B cell (primary cell): ENCODE results near the gene KIF16B. TPM values are rescaled to one million over a fixed set of nuclear protein-coding genes. Genes with fewer than 3 reads are reported as not detected.

Experiments
- ATAC-seq: fragments of 200-7000 bp; cut with Tn5 transposase; one replicate; pipeline ENCODE4 v1.10.0; 2021; ENCODE audit warnings: low read depth, mild to moderate bottlenecking, moderate number of reproducible peaks, moderate library complexity
- CTCF ChIA-PET: fragments of 350-600 bp; sonication (Branson Sonifier 250); formaldehyde crosslinking; loops from one replicate; lab custom pipeline; 2021; ENCODE audit warnings: antibody characterized with exemption, inconsistent platforms; lab: Charles Lee
- POLR2A ChIA-PET: fragments of 350-600 bp; sonication (Branson Sonifier 250); formaldehyde crosslinking; loops from one replicate; lab custom pipeline; 2021; ENCODE audit warnings: antibody characterized with exemption; lab: Charles Lee
- DNase-seq: peaks from one replicate; pipeline ENCODE4 v3.0.0; 2013
- H2AFZ ChIP-seq: 2 replicates; pipeline ENCODE4 v1.6.1; 2012; ENCODE audit warnings: mild to moderate bottlenecking, low read depth, low read length; ENCODE audit not compliant: insufficient read depth, poor library complexity, severe bottlenecking
- H3K27ac ChIP-seq, 2 donors: 1 replicate in 1 of 2; 2 replicates in 1 of 2; pipeline ENCODE4 v1.5.1; 2012 to 2013; ENCODE audit warnings: low read length in 2 of 2, mild to moderate bottlenecking in 2 of 2, moderate library complexity in 1 of 2
- H3K27me3 ChIP-seq, 4 experiments: fragments of 200-600 bp in 1 of 4; sonication (generic) in 1 of 4; replicated peaks in 1 of 4; 1 replicate in 2 of 4; 2 replicates in 2 of 4; pipeline versions ENCODE4 v1.6.1 to v1.7.0; 2013 to 2016; ENCODE audit warnings: low read length in 3 of 4, mild to moderate bottlenecking in 2 of 4, mixed read lengths in 1 of 4, moderate library complexity in 1 of 4; ENCODE audit not compliant: insufficient read depth in 4 of 4, control insufficient read depth in 3 of 4; ENCODE audit errors: control extremely low read depth in 1 of 4
- H3K36me3 ChIP-seq, 2 experiments: replicated peaks in 1 of 2; 1 replicate in 1 of 2; 2 replicates in 1 of 2; pipeline versions ENCODE4 v1.6.1 to v1.7.1; 2013; ENCODE audit warnings: low read length in 1 of 2; ENCODE audit not compliant: insufficient read depth in 2 of 2, control insufficient read depth in 1 of 2; ENCODE audit errors: control extremely low read depth in 1 of 2, extremely low read depth in 1 of 2
- H3K4me1 ChIP-seq, 2 donors: fragments of 200-600 bp in 1 of 2; sonication (generic) in 1 of 2; 1 replicate in 1 of 2; 2 replicates in 1 of 2; pipeline versions ENCODE4 v1.5.1 to v1.6.1; 2013 to 2017; ENCODE audit warnings: low read length in 2 of 2; ENCODE audit not compliant: control insufficient read depth in 2 of 2, insufficient read depth in 2 of 2
- H3K4me2 ChIP-seq: replicated peaks from 2 replicates; pipeline ENCODE3; 2012; ENCODE audit warnings: mild to moderate bottlenecking, low read depth, low read length; ENCODE audit not compliant: poor library complexity, severe bottlenecking
- H3K4me3 ChIP-seq, 5 experiments: fragments of 200-600 bp in 1 of 5; sonication (generic) in 1 of 5; 1 replicate in 3 of 5; 2 replicates in 2 of 5; pipeline versions ENCODE4 v1.5.1 to v1.7.0; 2011 to 2016; ENCODE audit warnings: low read length in 4 of 5, mild to moderate bottlenecking in 4 of 5, low read depth in 2 of 5, control low read depth in 1 of 5, moderate library complexity in 1 of 5; ENCODE audit not compliant: insufficient read depth in 1 of 5; ENCODE audit errors: control extremely low read depth in 1 of 5, extremely low read depth in 1 of 5
- H3K79me2 ChIP-seq: fragments of 200-600 bp; sonication (generic); one replicate; pipeline ENCODE4 v1.6.0; 2016; ENCODE audit warnings: low read length; ENCODE audit not compliant: control insufficient read depth, insufficient read depth
- H3K9ac ChIP-seq: fragments of 200-600 bp; sonication (generic); 2 replicates; pipeline ENCODE4 v1.6.1; 2017; ENCODE audit warnings: mild to moderate bottlenecking, low read length, moderate library complexity
- H3K9me3 ChIP-seq, 3 donors: one replicate each; pipeline versions ENCODE4 v1.6.1 to v1.7.1; 2013; ENCODE audit warnings: low read length in 2 of 3; ENCODE audit not compliant: control insufficient read depth in 2 of 3, insufficient read depth in 1 of 3; ENCODE audit errors: control extremely low read depth in 1 of 3
- H4K20me1 ChIP-seq: 2 replicates; pipeline ENCODE4 v1.6.0; 2012; ENCODE audit warnings: mild to moderate bottlenecking, low read length; ENCODE audit not compliant: insufficient read depth, control insufficient read depth, poor library complexity, severe bottlenecking
- H3K27ac Mint-ChIP-seq: one replicate; pipeline ENCODE4 v1.8.0; 2021; ENCODE audit warnings: mixed read lengths
- H3K27me3 Mint-ChIP-seq: one replicate; pipeline ENCODE4 v1.8.0; 2021; ENCODE audit warnings: mixed read lengths
- H3K4me1 Mint-ChIP-seq: one replicate; pipeline ENCODE4 v1.8.0; 2021; ENCODE audit warnings: mixed read lengths
- H3K4me3 Mint-ChIP-seq: one replicate; pipeline ENCODE4 v1.8.0; 2021; ENCODE audit warnings: mixed read lengths
- H3K9me3 Mint-ChIP-seq: one replicate; pipeline ENCODE4 v1.8.0; 2022; ENCODE audit warnings: mixed read lengths; ENCODE audit not compliant: insufficient read depth
- CTCF ChIP-seq: fragments of 200-600 bp; IDR thresholded peaks from one replicate; pipeline ENCODE4 v1.8.0; 2022; ENCODE audit warnings: antibody characterized with exemption, mild to moderate bottlenecking
- EZH2 ChIP-seq: IDR thresholded peaks from 2 replicates; pipeline ENCODE4 v1.6.1; 2012; ENCODE audit warnings: borderline replicate concordance, low read depth, mild to moderate bottlenecking, moderate library complexity, low read length; ENCODE audit not compliant: insufficient read depth, poor library complexity, severe bottlenecking
- WGBS: methylation state at CpG from one replicate; pipeline ENCODE4 v1.1.5; 2013; ENCODE audit warnings: missing lambda C conversion rate; ENCODE audit not compliant: insufficient coverage; 5-methylcytosine and 5-hydroxymethylcytosine counted together
- intact Hi-C: fragments of 100-400 bp; cut with micrococcal nuclease; formaldehyde crosslinking; loops from one replicate; pipeline ENCODE4 v1.10.0; 2022
- polyA plus RNA-seq: library from polyadenylated mRNA; depleted of rRNA; stranded (reverse); fragments of >200 nt; gene quantifications from 2 replicates; pipeline ENCODE4 v1.2.3, GENCODE V29; 2012
- total RNA-seq, 2 donors: library from RNA; stranded (reverse); fragments of 120-200 nt in 1 of 2; gene quantifications; 1 replicate in 1 of 2; 2 replicates in 1 of 2; pipeline versions ENCODE4 v1.2.3 to v1.2.4, GENCODE V29; 2013 to 2022

The KIF16B gene
- total and polyA plus RNA-seq, 2 donors (not counting 1 experiment from before 2014, with no cell fraction given) = 4.5 to 13.0 TPM

GRCh38 chr20:16608277-16608650 lies 35.0 kb upstream of the KIF16B start:
- H3K9me3 Mint-ChIP-seq = no peaks in the 10 kb centered on the region
- no peak overlapping the region for H3K4me3 Mint-ChIP-seq
- DNase-seq (no peak), ATAC-seq (no peak)
- Histone ChIP-seq H3K4me2 (no peak overlapping the region), H3K9me3 (no peaks in the 10 kb centered on the region), H3K79me2 (no peaks in the 10 kb centered on the region), H3K9ac (no peak overlapping the region), H3K4me3 (no peak overlapping the region), H4K20me1 (no peaks in the 10 kb centered on the region), H3K4me1 (no peaks in the 10 kb centered on the region), H3K27me3 (peaks cover 0 to 7% (median 1%) of the 10 kb centered on the region in 4 experiments), H2AFZ (no peak overlapping the region), H3K36me3 (no peaks in the 10 kb centered on the region), H3K27ac (no peak overlapping the region)
- no peaks in the 10 kb centered on the region for H3K4me1 Mint-ChIP-seq
- H3K27ac Mint-ChIP-seq = no peak overlapping the region
- TF ChIP-seq EZH2 (no peak), CTCF (no peak)
- H3K27me3 Mint-ChIP-seq = peaks cover 28% of the 10 kb centered on the region
- ChIA-PET POLR2A (no interaction called here), CTCF (no interaction called here)
- no CpG with 5 or more reads among the region's 2 CpGs for WGBS
- intact Hi-C loops = no loop called here

GRCh38 chr20:16607364-16608276 lies 34.4 kb upstream of the KIF16B start:
- peaks cover 0 to 7% (median 1%) of the 10 kb centered on the region in 4 experiments for H3K27me3 ChIP-seq
- H3K4me2 ChIP-seq = no peak overlapping the region
- Mint-ChIP-seq H3K27ac (no peak overlapping the region), H3K27me3 (peaks cover 28% of the 10 kb centered on the region), H3K4me3 (no peak overlapping the region), H3K9me3 (no peaks in the 10 kb centered on the region), H3K4me1 (no peaks in the 10 kb centered on the region)
- CTCF ChIA-PET = no interaction called here
- H3K36me3 ChIP-seq = no peaks in the 10 kb centered on the region
- no peaks in the 10 kb centered on the region for H3K79me2 ChIP-seq
- DNase-seq = no peak
- intact Hi-C loops = no loop called here
- no peak overlapping the region for H3K4me3 ChIP-seq
- POLR2A ChIA-PET = no interaction called here
- H4K20me1 ChIP-seq = no peaks in the 10 kb centered on the region
- no peaks in the 10 kb centered on the region for H3K4me1 ChIP-seq
- no peak overlapping the region for H3K27ac ChIP-seq
- H3K9me3 ChIP-seq = no peaks in the 10 kb centered on the region
- ATAC-seq = no peak
- no peak overlapping the region for H2AFZ ChIP-seq
- WGBS = 82% methylated on average over 6 of the region's 12 CpGs
- no peak overlapping the region for H3K9ac ChIP-seq
- TF ChIP-seq CTCF (no peak), EZH2 (no peak)
